WERI-Rb-1 (cell line): ENCODE data around the gene FABP7.

Experiments used
- DNase-seq: peaks from one replicate; pipeline ENCODE4 v3.0.0-alpha.2; 2020
- H3K27ac ChIP-seq: fragments of 250-450 bp; sonication (Bioruptor Pico); 2 replicates; pipeline ENCODE4 v1.5.1; 2020; ENCODE audit warnings: mild to moderate bottlenecking, moderate library complexity
- H3K27me3 ChIP-seq: fragments of 250-450 bp; sonication (Bioruptor Pico); 2 replicates; pipeline ENCODE4 v1.5.1; 2021; ENCODE audit warnings: mild to moderate bottlenecking, low read depth, moderate library complexity; ENCODE audit not compliant: insufficient read depth, severe bottlenecking
- H3K36me3 ChIP-seq: fragments of 250-450 bp; sonication (Bioruptor Pico); 2 replicates; pipeline ENCODE4 v1.5.1; 2020; ENCODE audit warnings: mild to moderate bottlenecking, moderate library complexity
- H3K4me3 ChIP-seq: 2 replicates; pipeline ENCODE4 v1.5.1; 2011; ENCODE audit warnings: low read depth, mild to moderate bottlenecking, control low read depth, low read length
- H3K9me3 ChIP-seq: fragments of 250-450 bp; sonication (Bioruptor Pico); 2 replicates; pipeline ENCODE4 v1.5.1; 2021; ENCODE audit warnings: mild to moderate bottlenecking, moderate library complexity; ENCODE audit not compliant: severe bottlenecking
- CTCF ChIP-seq: IDR thresholded peaks from 2 replicates; pipeline ENCODE4 v1.5.1; 2011; ENCODE audit warnings: low read depth, mild to moderate bottlenecking, control low read depth, inconsistent platforms, low read length

The FABP7 gene

GRCh38 chr6:122766256-122766655 is 13.3 kb upstream of the FABP7 start:
- no peak for TF ChIP-seq CTCF
- Histone ChIP-seq H3K9me3 (peaks cover 3% of the 10 kb centered on the region), H3K27me3 (no peaks in the 10 kb centered on the region), H3K4me3 (no peak overlapping the region), H3K36me3 (no peaks in the 10 kb centered on the region), H3K27ac (no peak overlapping the region)
- no peak for DNase-seq

- H3K27ac ChIP-seq: no peak overlapping the region
- no peaks in the 10 kb centered on the region for H3K27me3 ChIP-seq
- H3K9me3 ChIP-seq: no peaks in the 10 kb centered on the region
- peak; percentile 16 for DNase-seq
- H3K36me3 ChIP-seq: no peaks in the 10 kb centered on the region
- no peak overlapping the region for H3K4me3 ChIP-seq
- TF ChIP-seq CTCF: 0 out of 2 replicates have a peak, but pooled peaks have one; percentile 20
Observed at GRCh38 chr6:122770835-122771601, 8.5 kb upstream of the FABP7 start.

- Histone ChIP-seq H3K27ac (no peak overlapping the region), H3K36me3 (no peaks in the 10 kb centered on the region), H3K4me3 (no peak overlapping the region), H3K27me3 (no peaks in the 10 kb centered on the region), H3K9me3 (no peaks in the 10 kb centered on the region)
- no peak for TF ChIP-seq CTCF
- DNase-seq: no peak
Observed at GRCh38 chr6:122772724-122773415, 6.6 kb upstream of the FABP7 start.

GRCh38 chr6:122775975-122776374 is 3.5 kb upstream of the FABP7 start:
- DNase-seq: no peak
- Histone ChIP-seq H3K27ac (no peak overlapping the region), H3K36me3 (no peaks in the 10 kb centered on the region), H3K27me3 (no peaks in the 10 kb centered on the region), H3K4me3 (no peak overlapping the region), H3K9me3 (no peaks in the 10 kb centered on the region)
- TF ChIP-seq CTCF: no peak

GRCh38 chr6:122778302-122778701 is 1.2 kb upstream of the FABP7 start:
- H3K9me3 ChIP-seq: no peaks in the 10 kb centered on the region
- TF ChIP-seq CTCF: no peak
- H3K36me3 ChIP-seq: no peaks in the 10 kb centered on the region
- no peaks in the 10 kb centered on the region for H3K27me3 ChIP-seq
- no peak for DNase-seq
- no peak overlapping the region for H3K27ac ChIP-seq
- H3K4me3 ChIP-seq: no peak overlapping the region
